Transverse colon (tissue), 4 donors: Measurements from ENCODE around the gene TTC3. TPM values are rescaled to one million over a fixed set of nuclear protein-coding genes. Genes with fewer than 3 reads are reported as not detected.

Experiments
- DNase-seq: peaks from one replicate; pipeline ENCODE4 v3.0.0-alpha.2; 2019
- H3K27ac ChIP-seq, 4 donors: fragments of 200-600 bp; sonication (generic); 2 replicates each; pipeline ENCODE4 v1.5.1; 2016 to 2018; ENCODE audit warnings: inconsistent platforms in 4 of 4
- H3K27me3 ChIP-seq: fragments of 200-600 bp; sonication (generic); 2 replicates; pipeline ENCODE4 v1.5.1; 2017; ENCODE audit warnings: inconsistent platforms
- H3K36me3 ChIP-seq, 4 donors: fragments of 200-600 bp; sonication (generic); 2 replicates each; pipeline ENCODE4 v1.5.1; 2017 to 2019; ENCODE audit warnings: inconsistent platforms in 4 of 4
- H3K4me1 ChIP-seq, 4 donors: fragments of 200-600 bp; sonication (generic); 2 replicates each; pipeline ENCODE4 v1.5.1; 2017 to 2020; ENCODE audit warnings: inconsistent platforms in 4 of 4
- H3K4me3 ChIP-seq, 4 donors: fragments of 200-600 bp; sonication (generic); 1 replicate in 1 of 4; 2 replicates in 3 of 4; pipeline versions ENCODE4 v1.5.1 to v1.6.1; 2017 to 2019; ENCODE audit warnings: inconsistent platforms in 4 of 4
- H3K9me3 ChIP-seq, 2 donors: fragments of 200-600 bp; sonication (generic); 2 replicates each; pipeline ENCODE4 v1.5.1; 2017 to 2019; ENCODE audit warnings: inconsistent platforms in 2 of 2
- CTCF ChIP-seq, 5 experiments: fragments of 200-600 bp in 3 of 5; fragments of 450-650 bp in 2 of 5; sonication (generic) in 3 of 5; IDR thresholded peaks; 1 replicate in 2 of 5; 2 replicates in 3 of 5; pipeline ENCODE4 v1.5.1; 2016 to 2017; ENCODE audit warnings: antibody characterized with exemption in 5 of 5, inconsistent platforms in 3 of 5, mild to moderate bottlenecking in 2 of 5, moderate library complexity in 1 of 5
- EP300 ChIP-seq: sonication (generic); formaldehyde crosslinking; IDR thresholded peaks from one replicate; pipeline ENCODE4 v1.6.1; 2017; ENCODE audit warnings: antibody characterized with exemption, low read depth
- POLR2A ChIP-seq: fragments of 450-650 bp; IDR thresholded peaks from one replicate; pipeline ENCODE4 v1.6.1; 2016; ENCODE audit warnings: antibody characterized with exemption, mild to moderate bottlenecking, moderate library complexity
- POLR2AphosphoS5 ChIP-seq, 3 donors: sonication (generic); formaldehyde crosslinking; IDR thresholded peaks; one replicate each; pipeline ENCODE4 v1.6.1; 2016; ENCODE audit warnings: antibody characterized with exemption in 3 of 3
- WGBS, 2 donors: methylation state at CpG; one replicate each; pipeline ENCODE4 v1.1.5; 2018; ENCODE audit warnings: low coverage in 1 of 2; 5-methylcytosine and 5-hydroxymethylcytosine counted together
- in situ Hi-C, 4 donors: fragments of 200-750 bp; cut with MboI; loops; one replicate each; pipeline versions ENCODE4 v1.15.0 to v1.15.1; 2017; ENCODE audit warnings: low sequenced_read_pairs in 3 of 4, low pct_ligation_motif_present in 1 of 4, low pct_unique_long_range_greater_than_20kb in 1 of 4
- intact Hi-C: fragments of 100-400 bp; cut with DNase I; formaldehyde crosslinking; loops from one replicate; pipeline ENCODE4 v1.15.1; 2023; ENCODE audit warnings: low total_unique reads
- small RNA-seq, 4 donors: library from RNA; depleted of rRNA; stranded (forward); fragments of <200 nt; gene quantifications; one replicate each; pipeline ENCODE3, GENCODE V24; 2016
- total RNA-seq, 4 donors: library from RNA; depleted of rRNA; stranded (reverse); fragments of >200 nt; gene quantifications; one replicate each; pipeline ENCODE4 v1.1.0, GENCODE V29; 2016

The TTC3 gene
- total RNA-seq, 4 donors from 2014 or later = 84.0 to 247 (median 146) TPM

- intact Hi-C loops (no loop called here), in situ Hi-C loops (no loop called here)
- no peaks in the 10 kb centered on the region for H3K9me3 ChIP-seq
- H3K27ac ChIP-seq = no peak overlapping the region
- 86 to 100% methylated on average over 1 to 3 of the region's 3 CpGs for WGBS, 2 donors
- H3K4me1 ChIP-seq = no peaks in the 10 kb centered on the region
- TF ChIP-seq EP300 (no peak), POLR2A (no peak)
- no peak for DNase-seq
- no peak overlapping the region for H3K4me3 ChIP-seq
- H3K27me3 ChIP-seq = no peaks in the 10 kb centered on the region
- no peaks in the 10 kb centered on the region for H3K36me3 ChIP-seq
Observed at GRCh38 chr21:37249112-37249904, 176.3 kb downstream of the TTC3 start.

GRCh38 chr21:37251294-37251634, 178.2 kb downstream of the TTC3 start:
- Histone ChIP-seq H3K36me3 (no peaks in the 10 kb centered on the region), H3K4me3 (no peak overlapping the region), H3K4me1 (no peaks in the 10 kb centered on the region), H3K9me3 (no peaks in the 10 kb centered on the region), H3K27me3 (no peaks in the 10 kb centered on the region), H3K27ac (no peak overlapping the region)
- no peak for DNase-seq
- intact Hi-C loops = no loop called here
- 82 to 83% methylated on average over 2 of the region's 2 CpGs for WGBS, 2 donors
- TF ChIP-seq CTCF (IDR thresholded peaks at IDR 0.05) (no peak), EP300 (no peak), POLR2AphosphoS5 (IDR thresholded peaks at IDR 0.05) (no peak), POLR2A (no peak)
- in situ Hi-C loops = loop anchor here in 2 of 4 donors (10.0 to 25.0 kb wide), 2 partner anchors 124 to 236 kb away; no protein-coding TSS in a partner anchor

Small RNAs within 50 kb of the gene (small RNA-seq; reads per million reads assigned to genes)
- 0 reads per million in 4 donors for gene RN7SL678P
- gene RNU6-696P = 0 reads per million in 4 donors

Other genes with a start within 250 kb of the TTC3 start
- 10 to 100 TPM; 20.0 to 75.4 (median 32.8) TPM for gene HLCS, start 106.6 kb upstream of the TTC3 start, total RNA-seq
- under 1 TPM in 1 of 4 donors, not detected in 3; 0.27 TPM for gene RIPPLY3, start 66.6 kb upstream of the TTC3 start, total RNA-seq
- 10 to 100 TPM in 1 of 4 donors, 1 to 10 TPM in 2, under 1 TPM in 1; 0.80 to 10.2 (median 7.6) TPM for gene PIGP, start 183 bp upstream of the TTC3 start, total RNA-seq
- 100 to 1,000 TPM in 2 of 4 donors, 10 to 100 TPM in 2; 86.5 to 146 (median 108) TPM for gene VPS26C, start 194.1 kb downstream of the TTC3 start, total RNA-seq